Nephron (organoid): ENCODE data around the gene SP140L.
"Not testable (repeated sequence)": the region's sequence is repeated elsewhere in the genome, so short reads cannot be mapped to it uniquely, and the experiment has no call there.

Source experiments
- H3K27ac Mint-ChIP-seq, 3 experiments: 2 replicates each; pipeline ENCODE4 v1.8.0; 2020; ENCODE audit warnings: mixed read lengths in 3 of 3, mild to moderate bottlenecking in 2 of 3, moderate library complexity in 1 of 3
- H3K27me3 Mint-ChIP-seq: 2 replicates; pipeline ENCODE4 v1.8.0; 2021; ENCODE audit warnings: low read depth, mild to moderate bottlenecking, moderate library complexity, mixed read lengths
- H3K36me3 Mint-ChIP-seq: 2 replicates; pipeline ENCODE4 v1.8.0; 2020; ENCODE audit warnings: low read depth, mixed read lengths
- H3K4me1 Mint-ChIP-seq: 2 replicates; pipeline ENCODE4 v1.8.0; 2020; ENCODE audit warnings: mixed read lengths
- H3K4me3 Mint-ChIP-seq, 3 experiments: 2 replicates each; pipeline ENCODE4 v1.8.0; 2020; ENCODE audit warnings: mild to moderate bottlenecking in 3 of 3, mixed read lengths in 3 of 3, moderate library complexity in 2 of 3
- H3K9me3 Mint-ChIP-seq: 2 replicates; pipeline ENCODE4 v1.8.0; 2020; ENCODE audit warnings: mixed read lengths
- CTCF ChIP-seq, 3 experiments: fragments of 200-600 bp; sonication (generic); IDR thresholded peaks; one replicate each; pipeline ENCODE4 v1.5.0; 2021; ENCODE audit warnings: antibody characterized with exemption in 3 of 3; ENCODE audit not compliant: unreplicated experiment in 3 of 3

The SP140L gene

GRCh38 chr2:230394301-230394700 is 67.3 kb downstream of the SP140L start:
- no peak overlapping the region for H3K4me3 Mint-ChIP-seq
- no peak overlapping the region for H3K27ac Mint-ChIP-seq
- no peaks in the 10 kb centered on the region for H3K4me1 Mint-ChIP-seq
- no peak for TF ChIP-seq CTCF (IDR thresholded peaks at IDR 0.05; ENCODE audit: unreplicated experiment in 3 of 3)
- peaks cover 9% of the 10 kb centered on the region for H3K27me3 Mint-ChIP-seq
- peaks cover 4% of the 10 kb centered on the region for H3K9me3 Mint-ChIP-seq
- no peaks in the 10 kb centered on the region for H3K36me3 Mint-ChIP-seq

- H3K36me3 Mint-ChIP-seq, H3K27ac Mint-ChIP-seq, H3K9me3 Mint-ChIP-seq, H3K27me3 Mint-ChIP-seq, H3K4me1 Mint-ChIP-seq, H3K4me3 Mint-ChIP-seq: not testable (repeated sequence)
Measured at GRCh38 chr2:230398698-230399097, 71.7 kb downstream of the SP140L start.

GRCh38 chr2:230400041-230400440 is 73.0 kb downstream of the SP140L start:
- Mint-ChIP-seq H3K9me3 (peaks cover 4% of the 10 kb centered on the region), H3K27ac (no peak overlapping the region), H3K36me3 (no peaks in the 10 kb centered on the region), H3K4me3 (no peak overlapping the region), H3K4me1 (no peaks in the 10 kb centered on the region), H3K27me3 (peaks cover 8% of the 10 kb centered on the region)
- no peak for TF ChIP-seq CTCF (IDR thresholded peaks at IDR 0.05; ENCODE audit: unreplicated experiment in 3 of 3)

GRCh38 chr2:230400454-230400853 is 73.5 kb downstream of the SP140L start:
- peaks cover 8% of the 10 kb centered on the region for H3K27me3 Mint-ChIP-seq

GRCh38 chr2:230401026-230401425 is 74.0 kb downstream of the SP140L start:
- H3K27ac Mint-ChIP-seq, H3K4me3 Mint-ChIP-seq, H3K36me3 Mint-ChIP-seq, H3K9me3 Mint-ChIP-seq, H3K4me1 Mint-ChIP-seq, H3K27me3 Mint-ChIP-seq: not testable (repeated sequence)

More at GRCh38 chr2:230400454-230400853, 73.5 kb downstream of the SP140L start:
- H3K27ac Mint-ChIP-seq: no peak overlapping the region
- TF ChIP-seq CTCF (IDR thresholded peaks at IDR 0.05; ENCODE audit: unreplicated experiment in 3 of 3): no peak
- H3K9me3 Mint-ChIP-seq: peaks cover 4% of the 10 kb centered on the region
- H3K4me1 Mint-ChIP-seq: no peaks in the 10 kb centered on the region
- H3K4me3 Mint-ChIP-seq: no peak overlapping the region
- H3K36me3 Mint-ChIP-seq: no peaks in the 10 kb centered on the region

- no peaks in the 10 kb centered on the region for H3K4me1 Mint-ChIP-seq
- H3K27ac Mint-ChIP-seq: no peak overlapping the region
- H3K4me3 Mint-ChIP-seq: no peak overlapping the region
- H3K36me3 Mint-ChIP-seq: no peaks in the 10 kb centered on the region
- no peak for TF ChIP-seq CTCF (IDR thresholded peaks at IDR 0.05; ENCODE audit: unreplicated experiment in 3 of 3)
- H3K27me3 Mint-ChIP-seq: peaks cover 12% of the 10 kb centered on the region
- H3K9me3 Mint-ChIP-seq: no peaks in the 10 kb centered on the region
Measured at GRCh38 chr2:230403746-230404145, 76.8 kb downstream of the SP140L start.

GRCh38 chr2:230405824-230406223 is 78.8 kb downstream of the SP140L start:
- H3K4me1 Mint-ChIP-seq: no peaks in the 10 kb centered on the region
- H3K27ac Mint-ChIP-seq: no peak overlapping the region
- no peaks in the 10 kb centered on the region for H3K36me3 Mint-ChIP-seq
- H3K27me3 Mint-ChIP-seq: peaks cover 32% of the 10 kb centered on the region
- no peak for TF ChIP-seq CTCF (IDR thresholded peaks at IDR 0.05; ENCODE audit: unreplicated experiment in 3 of 3)
- no peak overlapping the region for H3K4me3 Mint-ChIP-seq
- no peaks in the 10 kb centered on the region for H3K9me3 Mint-ChIP-seq
